Measurements from ENCODE around the gene TOB1.

GRCh38 chr17:50899005-50899460 lies 32.9 kb upstream of the TOB1 start:
- TF ChIP-seq POLR2AphosphoS5 (IDR thresholded peaks at IDR 0.05; ENCODE audit: borderline replicate concordance, low read depth, low read length) (no peak), EZH2 (IDR thresholded peaks at IDR 0.05) (no peak)

Measured in SK-N-MC (cell line).